OCI-LY3 (cell line): ENCODE measurements around the gene TNS2.

Source experiments
- H2AFZ ChIP-seq: fragments of 200-600, 300-600 bp; shearing (Covaris generic); 2 replicates; pipeline ENCODE4 v1.6.0; 2014; ENCODE audit warnings: antibody characterized with exemption, low read depth, low read length
- H3K27ac ChIP-seq: fragments of 200-600, 300-600 bp; sonication (generic); 2 replicates; pipeline ENCODE4 v1.5.1; 2014; ENCODE audit warnings: mild to moderate bottlenecking, low read length, moderate library complexity, mixed read lengths
- H3K27me3 ChIP-seq: fragments of 200-600, 300-600 bp; sonication (generic); 2 replicates; pipeline ENCODE4 v1.6.1; 2014; ENCODE audit warnings: low read depth, low read length, mixed read lengths
- H3K36me3 ChIP-seq: fragments of 200-600, 300-600 bp; sonication (generic); replicated peaks from 2 replicates; pipeline ENCODE3; 2014; ENCODE audit warnings: low read depth, low read length, mixed read lengths
- H3K4me1 ChIP-seq: fragments of 300-600, 200-600 bp; sonication (generic); 2 replicates; pipeline ENCODE4 v1.6.1; 2014; ENCODE audit warnings: low read length, mixed read lengths
- H3K4me2 ChIP-seq: fragments of 200-600, 300-600 bp; sonication (generic); 2 replicates; pipeline ENCODE4 v1.6.1; 2014; ENCODE audit warnings: low read length, mixed read lengths
- H3K4me3 ChIP-seq: fragments of 300-600, 200-600 bp; sonication (generic); 2 replicates; pipeline ENCODE4 v1.5.1; 2014; ENCODE audit warnings: antibody characterized with exemption, mild to moderate bottlenecking, low read length, moderate library complexity
- H3K79me2 ChIP-seq: fragments of 300-600, 200-600 bp; shearing (Covaris generic); 2 replicates; pipeline ENCODE4 v1.6.1; 2014; ENCODE audit warnings: mild to moderate bottlenecking, low read length, mixed read lengths
- H3K9ac ChIP-seq: fragments of 300-600, 200-600 bp; shearing (Covaris generic); 2 replicates; pipeline ENCODE4 v1.6.0; 2014; ENCODE audit warnings: mild to moderate bottlenecking, low read length, moderate library complexity
- H3K9me3 ChIP-seq: fragments of 200-600, 300-600 bp; shearing (Covaris generic); 2 replicates; pipeline ENCODE4 v1.6.1; 2014; ENCODE audit warnings: low read length, mixed read lengths; ENCODE audit not compliant: insufficient read depth
- H4K20me1 ChIP-seq: fragments of 200-600, 300-600 bp; sonication (generic); 2 replicates; pipeline ENCODE4 v1.6.1; 2016; ENCODE audit warnings: low read length, mixed read lengths; ENCODE audit not compliant: insufficient read depth
- EZH2phosphoT487 ChIP-seq: fragments of 200-600 bp; shearing (Covaris generic); IDR thresholded peaks from 2 replicates; pipeline ENCODE4 v1.6.1; 2018; ENCODE audit warnings: antibody characterized with exemption, mixed run types, low read depth
- TF ChIP-seq, protein P1 (sequence below): fragments of 200-600, 300-600 bp; sonication (generic); IDR thresholded peaks from 2 replicates; pipeline ENCODE4 v1.5.1; 2014; ENCODE audit warnings: antibody characterized with exemption, low read length, low read depth

Gene TNS2

DNA sequence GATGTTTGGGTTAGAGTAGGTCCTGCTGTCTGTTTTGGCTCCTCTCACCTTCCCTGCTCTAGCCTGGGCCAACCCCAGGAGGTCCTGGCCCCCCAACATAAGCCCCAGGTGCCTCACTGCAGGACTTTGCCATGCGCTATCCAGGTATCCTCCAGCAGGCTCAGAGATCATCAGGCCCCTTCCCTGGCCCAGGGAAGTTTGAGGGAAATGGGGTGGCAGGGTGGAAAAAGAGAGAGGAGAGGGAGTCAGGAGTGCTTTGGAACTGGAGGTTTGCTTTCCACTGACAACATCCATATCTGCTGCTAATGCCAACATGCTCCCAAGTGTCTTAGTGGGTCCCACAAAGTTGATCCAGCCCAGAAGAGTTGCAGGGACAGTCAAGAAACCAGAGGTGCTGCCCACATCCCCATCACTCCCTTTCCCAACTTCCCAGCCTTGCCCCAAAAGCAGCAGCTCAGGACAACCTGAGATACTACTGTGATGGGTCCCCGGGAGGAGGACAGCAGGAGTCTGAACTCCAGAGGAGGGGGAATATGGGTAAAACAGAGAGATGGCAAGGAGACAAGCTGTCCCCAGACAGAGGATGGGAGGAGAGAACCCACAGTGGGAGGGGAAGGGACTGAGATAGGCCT is 677 bp downstream of the TNS2 start:
- Histone ChIP-seq H3K4me1 (peaks cover 13% of the 10 kb centered on the region; the same call in 1 of the 2 replicates), H3K4me2 (no peak overlapping the region), H3K9me3 (no peaks in the 10 kb centered on the region)

DNA sequence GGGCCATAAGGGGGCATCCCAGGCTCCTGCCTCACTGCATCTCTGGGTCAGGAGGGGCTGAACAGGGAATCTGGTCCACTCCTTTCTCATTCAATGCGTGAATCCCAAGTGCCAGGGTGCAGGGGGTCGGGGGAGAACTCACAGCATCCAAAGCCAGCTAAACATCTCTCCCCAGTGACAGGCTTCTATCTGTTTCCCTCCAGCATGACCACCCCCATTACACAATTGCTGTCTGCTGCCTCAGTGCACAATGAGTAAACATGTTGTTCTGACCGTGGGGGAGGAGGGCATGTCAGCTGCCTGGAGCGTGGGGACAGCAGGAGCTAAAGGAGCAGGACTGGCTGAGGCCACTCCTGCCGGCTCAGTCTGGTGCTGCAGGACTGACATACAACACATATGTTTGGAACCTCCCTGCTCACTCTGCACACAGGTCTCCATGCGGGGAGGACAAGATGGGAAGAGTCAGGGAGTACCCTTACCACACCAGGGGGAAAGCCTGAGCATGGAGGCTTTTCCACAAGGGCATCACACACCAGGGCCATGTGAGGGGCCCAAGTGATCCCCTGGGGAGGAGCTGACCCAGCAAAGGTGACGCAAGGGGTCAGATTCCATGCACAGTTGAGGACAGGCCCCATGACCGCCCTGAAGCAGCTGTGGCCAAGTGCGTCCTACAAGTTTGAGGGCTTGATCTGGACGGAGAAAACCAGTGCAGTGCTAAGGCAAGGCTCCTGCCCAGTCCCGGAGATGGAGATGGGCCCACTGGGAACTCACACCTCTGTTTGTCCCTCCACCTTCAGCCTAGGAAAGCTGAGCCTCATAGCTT is 1.4 kb downstream of the TNS2 start:
- Histone ChIP-seq H3K4me3 (no peak overlapping the region), H3K4me1 (peaks cover 12% of the 10 kb centered on the region; the same call in 1 of the 2 replicates), H3K9ac (no peak overlapping the region), H2AFZ (no peak overlapping the region), H3K4me2 (no peak overlapping the region), H3K36me3 (no peaks in the 10 kb centered on the region), H3K27me3 (peaks cover 6% of the 10 kb centered on the region; the same call in 1 of the 2 replicates), H3K27ac (no peak overlapping the region), H3K79me2 (no peaks in the 10 kb centered on the region), H3K9me3 (no peaks in the 10 kb centered on the region), H4K20me1 (no peaks in the 10 kb centered on the region)
- no peak for TF ChIP-seq EZH2phosphoT487
- TF ChIP-seq, protein P1, sequence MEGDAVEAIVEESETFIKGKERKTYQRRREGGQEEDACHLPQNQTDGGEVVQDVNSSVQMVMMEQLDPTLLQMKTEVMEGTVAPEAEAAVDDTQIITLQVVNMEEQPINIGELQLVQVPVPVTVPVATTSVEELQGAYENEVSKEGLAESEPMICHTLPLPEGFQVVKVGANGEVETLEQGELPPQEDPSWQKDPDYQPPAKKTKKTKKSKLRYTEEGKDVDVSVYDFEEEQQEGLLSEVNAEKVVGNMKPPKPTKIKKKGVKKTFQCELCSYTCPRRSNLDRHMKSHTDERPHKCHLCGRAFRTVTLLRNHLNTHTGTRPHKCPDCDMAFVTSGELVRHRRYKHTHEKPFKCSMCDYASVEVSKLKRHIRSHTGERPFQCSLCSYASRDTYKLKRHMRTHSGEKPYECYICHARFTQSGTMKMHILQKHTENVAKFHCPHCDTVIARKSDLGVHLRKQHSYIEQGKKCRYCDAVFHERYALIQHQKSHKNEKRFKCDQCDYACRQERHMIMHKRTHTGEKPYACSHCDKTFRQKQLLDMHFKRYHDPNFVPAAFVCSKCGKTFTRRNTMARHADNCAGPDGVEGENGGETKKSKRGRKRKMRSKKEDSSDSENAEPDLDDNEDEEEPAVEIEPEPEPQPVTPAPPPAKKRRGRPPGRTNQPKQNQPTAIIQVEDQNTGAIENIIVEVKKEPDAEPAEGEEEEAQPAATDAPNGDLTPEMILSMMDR: no peak

More for the DNA sequence above, 677 bp downstream of the TNS2 start:
- TF ChIP-seq EZH2phosphoT487: no peak
- TF ChIP-seq, protein P1: no peak
- H3K27ac ChIP-seq: no peak overlapping the region
- H4K20me1 ChIP-seq: no peaks in the 10 kb centered on the region
- peaks cover 6% of the 10 kb centered on the region; the same call in 1 of the 2 replicates for H3K27me3 ChIP-seq
- no peak overlapping the region for H2AFZ ChIP-seq
- no peaks in the 10 kb centered on the region for H3K36me3 ChIP-seq
- H3K79me2 ChIP-seq: no peaks in the 10 kb centered on the region
- H3K4me3 ChIP-seq: no peak overlapping the region
- no peak overlapping the region for H3K9ac ChIP-seq

DNA sequence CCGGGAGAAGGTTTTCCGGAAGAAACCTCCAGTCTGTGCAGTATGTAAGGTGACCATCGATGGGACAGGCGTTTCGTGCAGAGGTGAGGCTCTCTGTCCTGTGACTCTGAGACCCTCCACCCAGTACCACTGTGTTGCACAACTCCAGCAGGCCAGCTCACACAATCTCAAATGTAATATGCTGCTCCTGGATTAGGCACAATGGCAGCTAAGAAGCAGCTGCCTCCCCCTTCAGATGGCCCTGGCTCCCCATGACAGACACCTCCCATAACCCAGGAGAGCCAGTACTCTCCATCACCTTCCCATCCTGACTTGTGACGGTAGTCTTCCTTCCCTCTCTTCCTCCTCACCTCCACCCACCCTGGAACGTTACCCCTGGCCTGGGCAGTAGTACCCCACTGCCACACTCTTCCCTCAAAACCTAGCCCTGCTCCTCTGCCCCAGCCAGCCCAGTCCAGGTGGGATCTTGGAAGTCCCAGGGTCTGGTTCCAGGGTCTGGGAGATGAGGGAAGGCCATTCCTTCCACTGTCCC is 2.1 kb downstream of the TNS2 start:
- no peaks in the 10 kb centered on the region for H3K36me3 ChIP-seq
- H3K27ac ChIP-seq: no peak overlapping the region
- no peaks in the 10 kb centered on the region for H3K79me2 ChIP-seq
- H3K4me2 ChIP-seq: no peak overlapping the region
- TF ChIP-seq, protein P1: no peak
- no peak for TF ChIP-seq EZH2phosphoT487
- H2AFZ ChIP-seq: no peak overlapping the region
- no peaks in the 10 kb centered on the region for H4K20me1 ChIP-seq
- H3K27me3 ChIP-seq: peaks cover 6% of the 10 kb centered on the region; the same call in 1 of the 2 replicates
- H3K4me3 ChIP-seq: no peak overlapping the region
- H3K4me1 ChIP-seq: peaks cover 8% of the 10 kb centered on the region; the same call in 1 of the 2 replicates
- no peaks in the 10 kb centered on the region for H3K9me3 ChIP-seq
- no peak overlapping the region for H3K9ac ChIP-seq
